K562 (cell line): ENCODE measurements around the gene CFAP97D1.

ENCODE experiments used
- ARID2 ChIP-seq: fragments of 450-650 bp; IDR thresholded peaks from 2 replicates; pipeline ENCODE4 v1.6.1; 2017; ENCODE audit warnings: antibody characterized with exemption, mild to moderate bottlenecking
- FUS ChIP-seq: fragments of 200-400 bp; formaldehyde crosslinking; optimal IDR thresholded peaks from 2 replicates; pipeline ENCODE3; 2017; ENCODE audit warnings: low read depth, low read length
- JUND ChIP-seq, 2 experiments: IDR thresholded peaks; 2 replicates in 1 of 2; 3 replicates in 1 of 2; pipeline ENCODE4 v1.6.1; 2011; ENCODE audit warnings: borderline replicate concordance in 2 of 2, low read depth in 2 of 2, low read length in 2 of 2, improper control_type of control experiment in 1 of 2, missing biosample characterization in 1 of 2, missing genetic modification characterization in 1 of 2, missing genetic modification reagents in 1 of 2
- MAFK ChIP-seq: IDR thresholded peaks from 2 replicates; pipeline ENCODE4 v1.6.1; 2011; ENCODE audit warnings: low read length, improper control_type of control experiment
- NFIC ChIP-seq: fragments of 450-650 bp; IDR thresholded peaks from 2 replicates; pipeline ENCODE4 v1.6.1; 2017; ENCODE audit warnings: mild to moderate bottlenecking, inconsistent platforms
- NFIX ChIP-seq: fragments of 250-450 bp; sonication (Bioruptor Pico); IDR thresholded peaks from 2 replicates; pipeline ENCODE4 v1.4.0; 2020; ENCODE audit warnings: low read depth, mild to moderate bottlenecking, moderate library complexity
- SPI1 ChIP-seq: IDR thresholded peaks from 2 replicates; pipeline ENCODE4 v1.6.1; 2011; ENCODE audit warnings: low read depth, low read length, control low read depth, borderline replicate concordance
- TAF1 ChIP-seq: IDR thresholded peaks from 2 replicates; pipeline ENCODE4 v1.6.1; 2011; ENCODE audit warnings: mild to moderate bottlenecking, low read length, moderate library complexity; ENCODE audit not compliant: insufficient read depth, control insufficient read depth, severe bottlenecking; ENCODE audit errors: extremely low read depth
- TF ChIP-seq, protein P1 (sequence below): fragments of 250-450 bp; sonication (Bioruptor Pico); IDR thresholded peaks from 2 replicates; pipeline ENCODE4 v1.8.0; 2022; ENCODE audit warnings: moderate library complexity, mild to moderate bottlenecking, inconsistent platforms
- TF ChIP-seq, protein P2 (sequence below), 3 experiments: IDR thresholded peaks in 2 of 3; conservative IDR thresholded peaks in 1 of 3; 2 replicates each; pipeline ENCODE4 v1.5.1; 2011 to 2012; ENCODE audit warnings: low read length in 3 of 3, mild to moderate bottlenecking in 3 of 3, control low read depth in 2 of 3, improper control_type of control experiment in 1 of 3, inconsistent platforms in 1 of 3, low read depth in 1 of 3, mixed read lengths in 1 of 3, moderate library complexity in 1 of 3; ENCODE audit not compliant: insufficient read depth in 2 of 3
- TF ChIP-seq, protein P3 (sequence below): fragments of 250-450 bp; sonication (Bioruptor Pico); IDR thresholded peaks from 2 replicates; pipeline ENCODE4 v1.8.0; 2021; ENCODE audit warnings: moderate library complexity, mild to moderate bottlenecking, inconsistent platforms
- TF ChIP-seq, protein P4 (sequence below), 2 experiments: fragments of 450-650 bp; formaldehyde crosslinking in 1 of 2; IDR thresholded peaks; 2 replicates each; pipeline versions ENCODE4 v1.4.0 to v1.6.1; 2014 to 2020; ENCODE audit warnings: mild to moderate bottlenecking in 2 of 2, borderline replicate concordance in 1 of 2, low read depth in 1 of 2

DNA sequence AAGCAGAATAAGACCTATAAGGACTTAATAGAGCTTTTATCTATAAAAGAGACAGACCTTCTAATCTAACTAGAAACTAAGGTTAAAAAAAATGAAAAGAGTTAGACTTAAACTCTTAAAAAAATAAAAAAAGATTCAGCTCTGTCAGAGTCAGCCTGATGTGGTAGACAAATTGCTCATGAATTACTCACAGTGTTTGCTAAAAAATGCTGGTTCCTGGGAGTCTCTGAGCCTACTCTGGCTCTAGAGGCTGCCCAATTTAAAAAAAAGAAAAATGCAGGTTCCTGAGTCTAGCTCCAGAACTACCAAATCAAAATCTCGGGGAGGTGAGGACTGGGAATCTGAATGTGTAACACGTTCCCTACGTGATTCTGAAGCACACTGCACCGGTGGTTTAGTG, 39.7 kb upstream of the CFAP97D1 start:
- TF ChIP-seq ARID2: no peak
- no peak for TF ChIP-seq JUND (IDR thresholded peaks at IDR 0.05; ENCODE audit: borderline replicate concordance, low read depth, low read length)
- no peak for TF ChIP-seq JUND (tag; IDR thresholded peaks at IDR 0.05; ENCODE audit: borderline replicate concordance, low read depth, low read length)
- TF ChIP-seq, protein P1, sequence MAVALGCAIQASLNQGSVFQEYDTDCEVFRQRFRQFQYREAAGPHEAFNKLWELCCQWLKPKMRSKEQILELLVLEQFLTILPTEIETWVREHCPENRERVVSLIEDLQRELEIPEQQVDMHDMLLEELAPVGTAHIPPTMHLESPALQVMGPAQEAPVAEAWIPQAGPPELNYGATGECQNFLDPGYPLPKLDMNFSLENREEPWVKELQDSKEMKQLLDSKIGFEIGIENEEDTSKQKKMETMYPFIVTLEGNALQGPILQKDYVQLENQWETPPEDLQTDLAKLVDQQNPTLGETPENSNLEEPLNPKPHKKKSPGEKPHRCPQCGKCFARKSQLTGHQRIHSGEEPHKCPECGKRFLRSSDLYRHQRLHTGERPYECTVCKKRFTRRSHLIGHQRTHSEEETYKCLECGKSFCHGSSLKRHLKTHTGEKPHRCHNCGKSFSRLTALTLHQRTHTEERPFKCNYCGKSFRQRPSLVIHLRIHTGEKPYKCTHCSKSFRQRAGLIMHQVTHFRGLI (CRISPR knock-in tag): no peak
- TF ChIP-seq, protein P2, sequence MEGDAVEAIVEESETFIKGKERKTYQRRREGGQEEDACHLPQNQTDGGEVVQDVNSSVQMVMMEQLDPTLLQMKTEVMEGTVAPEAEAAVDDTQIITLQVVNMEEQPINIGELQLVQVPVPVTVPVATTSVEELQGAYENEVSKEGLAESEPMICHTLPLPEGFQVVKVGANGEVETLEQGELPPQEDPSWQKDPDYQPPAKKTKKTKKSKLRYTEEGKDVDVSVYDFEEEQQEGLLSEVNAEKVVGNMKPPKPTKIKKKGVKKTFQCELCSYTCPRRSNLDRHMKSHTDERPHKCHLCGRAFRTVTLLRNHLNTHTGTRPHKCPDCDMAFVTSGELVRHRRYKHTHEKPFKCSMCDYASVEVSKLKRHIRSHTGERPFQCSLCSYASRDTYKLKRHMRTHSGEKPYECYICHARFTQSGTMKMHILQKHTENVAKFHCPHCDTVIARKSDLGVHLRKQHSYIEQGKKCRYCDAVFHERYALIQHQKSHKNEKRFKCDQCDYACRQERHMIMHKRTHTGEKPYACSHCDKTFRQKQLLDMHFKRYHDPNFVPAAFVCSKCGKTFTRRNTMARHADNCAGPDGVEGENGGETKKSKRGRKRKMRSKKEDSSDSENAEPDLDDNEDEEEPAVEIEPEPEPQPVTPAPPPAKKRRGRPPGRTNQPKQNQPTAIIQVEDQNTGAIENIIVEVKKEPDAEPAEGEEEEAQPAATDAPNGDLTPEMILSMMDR (IDR thresholded peaks at IDR 0.05 in 2 of 3, conservative IDR thresholded peaks at IDR 0.05 in 1 of 3; ENCODE audit: insufficient read depth in 2 of 3, low read depth in 1 of 3, low read length in 3 of 3): no peak
- no peak for TF ChIP-seq SPI1
- TF ChIP-seq, protein P3, sequence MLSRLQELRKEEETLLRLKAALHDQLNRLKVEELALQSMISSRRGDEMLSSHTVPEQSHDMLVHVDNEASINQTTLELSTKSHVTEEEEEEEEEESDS: no peak
- no peak for TF ChIP-seq NFIX
- TF ChIP-seq, protein P4, sequence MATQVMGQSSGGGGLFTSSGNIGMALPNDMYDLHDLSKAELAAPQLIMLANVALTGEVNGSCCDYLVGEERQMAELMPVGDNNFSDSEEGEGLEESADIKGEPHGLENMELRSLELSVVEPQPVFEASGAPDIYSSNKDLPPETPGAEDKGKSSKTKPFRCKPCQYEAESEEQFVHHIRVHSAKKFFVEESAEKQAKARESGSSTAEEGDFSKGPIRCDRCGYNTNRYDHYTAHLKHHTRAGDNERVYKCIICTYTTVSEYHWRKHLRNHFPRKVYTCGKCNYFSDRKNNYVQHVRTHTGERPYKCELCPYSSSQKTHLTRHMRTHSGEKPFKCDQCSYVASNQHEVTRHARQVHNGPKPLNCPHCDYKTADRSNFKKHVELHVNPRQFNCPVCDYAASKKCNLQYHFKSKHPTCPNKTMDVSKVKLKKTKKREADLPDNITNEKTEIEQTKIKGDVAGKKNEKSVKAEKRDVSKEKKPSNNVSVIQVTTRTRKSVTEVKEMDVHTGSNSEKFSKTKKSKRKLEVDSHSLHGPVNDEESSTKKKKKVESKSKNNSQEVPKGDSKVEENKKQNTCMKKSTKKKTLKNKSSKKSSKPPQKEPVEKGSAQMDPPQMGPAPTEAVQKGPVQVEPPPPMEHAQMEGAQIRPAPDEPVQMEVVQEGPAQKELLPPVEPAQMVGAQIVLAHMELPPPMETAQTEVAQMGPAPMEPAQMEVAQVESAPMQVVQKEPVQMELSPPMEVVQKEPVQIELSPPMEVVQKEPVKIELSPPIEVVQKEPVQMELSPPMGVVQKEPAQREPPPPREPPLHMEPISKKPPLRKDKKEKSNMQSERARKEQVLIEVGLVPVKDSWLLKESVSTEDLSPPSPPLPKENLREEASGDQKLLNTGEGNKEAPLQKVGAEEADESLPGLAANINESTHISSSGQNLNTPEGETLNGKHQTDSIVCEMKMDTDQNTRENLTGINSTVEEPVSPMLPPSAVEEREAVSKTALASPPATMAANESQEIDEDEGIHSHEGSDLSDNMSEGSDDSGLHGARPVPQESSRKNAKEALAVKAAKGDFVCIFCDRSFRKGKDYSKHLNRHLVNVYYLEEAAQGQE (IDR thresholded peaks at IDR 0.05; ENCODE audit: borderline replicate concordance): no peak
- TF ChIP-seq, protein P4 (CRISPR knock-in tag; IDR thresholded peaks at IDR 0.05; ENCODE audit: low read depth): no peak
- no peak for TF ChIP-seq TAF1
- no peak for TF ChIP-seq MAFK
- TF ChIP-seq NFIC: no peak
- no peak for TF ChIP-seq FUS
